Inflammatory macrophage treated with lipopolysaccharide for 4 hours (primary cell): ENCODE measurements around the gene CTNNA3.

ENCODE experiments used
- DNase-seq: peaks from one replicate; pipeline ENCODE4 v3.0.0-alpha.2; 2020

The CTNNA3 gene

GRCh38 chr10:66329147-66329546 is 1366.8 kb downstream of the CTNNA3 start:
- DNase-seq = no peak

- DNase-seq = no peak
Measured at GRCh38 chr10:66326876-66327275, 1369.1 kb downstream of the CTNNA3 start.

DNA sequence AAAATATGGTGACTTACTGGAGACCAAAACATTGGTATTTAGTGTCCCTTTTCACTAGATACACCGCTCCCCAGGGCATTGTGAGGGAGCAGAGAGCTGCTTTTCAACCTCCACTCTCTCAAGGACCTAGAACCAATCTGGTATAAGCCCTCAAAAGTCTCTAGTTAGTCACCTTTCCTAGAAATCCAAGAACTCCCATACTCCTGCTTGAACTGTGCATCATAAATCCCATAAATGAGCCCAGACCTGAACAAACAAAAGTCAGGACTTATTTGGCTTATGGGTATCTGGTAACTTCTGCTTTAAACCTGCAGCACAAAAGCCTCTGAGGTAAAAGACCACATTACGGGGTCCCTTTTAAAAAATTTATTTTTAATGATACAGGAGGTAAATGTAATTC is 1373.2 kb downstream of the CTNNA3 start:
- DNase-seq = no peak

DNA sequence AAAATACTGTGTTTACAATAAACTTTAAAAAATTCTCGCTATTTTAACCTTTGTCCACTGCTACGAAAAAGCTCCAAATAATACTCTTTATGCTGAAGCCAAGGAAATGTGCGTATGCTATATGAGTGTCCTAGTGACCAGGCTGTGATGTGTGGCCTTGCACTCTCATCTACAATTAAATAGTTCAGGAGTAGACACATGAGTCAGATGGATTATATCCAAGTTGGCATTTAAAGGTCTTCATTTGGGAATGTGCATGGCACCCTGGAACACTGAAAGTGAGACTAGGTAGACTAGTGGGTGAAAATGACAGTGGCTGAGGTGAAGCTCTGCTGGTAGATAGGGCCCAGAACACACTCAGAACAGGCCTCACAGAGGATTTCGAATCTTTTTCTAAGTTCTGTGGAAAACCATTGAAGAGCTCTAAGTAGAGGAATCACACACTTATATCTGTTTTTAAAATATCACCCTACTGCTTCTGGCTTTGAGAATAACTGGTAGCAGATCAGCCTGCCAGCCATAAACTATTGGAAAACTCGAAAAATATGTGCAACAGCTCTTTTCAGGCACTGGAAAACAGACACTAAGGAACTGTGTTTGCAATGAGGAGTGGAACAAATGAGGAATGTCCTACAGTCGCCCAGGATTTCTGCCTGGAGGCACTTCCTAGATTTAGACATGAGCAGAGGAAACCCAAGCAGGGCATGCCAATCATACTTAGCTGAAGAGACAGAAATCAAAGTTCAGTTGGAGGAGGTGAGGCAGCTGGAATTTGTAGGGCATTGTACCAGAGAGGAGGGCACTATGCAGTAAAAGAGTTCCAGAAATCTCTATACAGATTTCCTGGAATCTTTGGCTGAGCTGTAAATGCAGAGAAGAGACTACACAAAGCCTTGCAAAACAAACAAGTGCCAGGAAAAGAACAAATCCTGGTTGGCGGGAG is 1374.0 kb downstream of the CTNNA3 start:
- DNase-seq = no peak

GRCh38 chr10:66318761-66319160 is 1377.2 kb downstream of the CTNNA3 start:
- no peak for DNase-seq

GRCh38 chr10:66307826-66308225 is 1388.2 kb downstream of the CTNNA3 start:
- DNase-seq = no peak

DNA sequence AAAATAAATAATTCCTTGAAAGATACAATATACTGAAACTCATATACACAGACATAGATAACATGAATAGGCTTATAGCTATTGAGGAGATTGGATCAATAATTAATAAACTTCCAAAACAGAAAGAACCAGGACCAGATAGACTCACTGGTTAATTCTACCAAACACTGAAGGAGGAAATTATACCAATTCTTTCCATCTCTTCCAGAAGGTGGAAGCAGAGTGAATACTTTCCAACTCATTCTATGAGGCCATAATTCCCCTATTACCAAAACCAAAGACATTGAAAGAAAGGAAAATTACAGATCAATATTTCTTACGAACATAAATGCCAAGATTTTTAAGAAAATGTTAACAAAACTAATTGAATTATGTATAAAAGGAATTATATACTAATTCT is 1394.9 kb downstream of the CTNNA3 start:
- DNase-seq = no peak

DNA sequence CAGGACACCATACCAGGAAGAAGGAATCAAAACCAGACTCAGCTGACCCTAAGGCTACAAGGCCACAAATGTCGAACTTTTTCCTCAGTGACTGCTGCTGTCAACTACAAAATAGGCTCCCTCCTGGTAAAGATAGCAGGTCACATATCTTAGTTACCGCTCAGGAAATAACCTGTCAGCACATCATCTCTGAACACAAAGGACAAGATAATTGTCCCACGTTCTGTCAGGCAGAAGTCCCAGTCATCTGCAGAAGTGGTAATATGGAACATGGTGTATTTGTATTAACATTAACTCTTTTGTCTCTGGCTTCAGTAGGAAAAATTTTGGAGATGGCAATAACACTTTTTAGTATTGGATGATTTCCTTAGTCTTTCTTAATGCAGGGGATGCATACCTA is 1400.4 kb downstream of the CTNNA3 start:
- no peak for DNase-seq

DNA sequence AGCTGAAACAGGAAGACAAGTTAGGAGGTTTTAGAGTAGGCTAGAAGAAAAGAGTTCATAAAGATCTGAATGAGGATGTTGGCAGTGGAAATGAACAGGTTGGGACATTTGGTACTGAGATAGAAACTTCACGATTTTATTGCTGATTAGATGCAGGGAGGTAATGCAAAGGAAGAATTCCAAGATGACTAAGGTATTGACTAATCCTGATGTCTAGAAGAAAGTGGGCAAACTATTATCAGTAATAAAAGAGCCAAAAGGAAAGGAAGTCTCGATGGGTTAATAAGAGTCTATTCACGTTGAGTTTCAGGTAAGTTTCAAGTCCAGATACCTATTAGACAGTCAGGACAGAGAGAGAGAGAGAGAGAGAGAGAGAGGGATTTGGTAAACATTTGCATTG is 1401.5 kb downstream of the CTNNA3 start:
- DNase-seq = no peak

DNA sequence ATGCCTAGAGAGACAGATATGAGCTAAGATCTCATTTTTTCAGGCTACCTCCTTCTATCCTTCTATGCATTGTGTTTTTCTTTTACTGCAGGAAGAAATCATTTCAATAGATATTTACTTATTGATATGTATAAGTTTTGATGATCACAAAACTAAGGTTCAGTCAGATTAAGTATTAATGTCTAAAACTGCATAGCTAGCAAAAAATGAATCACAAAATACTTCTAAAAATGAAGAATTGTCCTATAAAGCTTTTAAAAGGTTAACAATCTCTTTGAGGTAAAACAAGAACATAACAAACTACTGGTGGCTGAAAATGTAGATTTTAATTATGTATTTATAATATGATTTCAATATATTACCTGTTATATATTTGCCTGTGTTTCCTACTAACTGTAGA is 1403.1 kb downstream of the CTNNA3 start:
- no peak for DNase-seq

DNA sequence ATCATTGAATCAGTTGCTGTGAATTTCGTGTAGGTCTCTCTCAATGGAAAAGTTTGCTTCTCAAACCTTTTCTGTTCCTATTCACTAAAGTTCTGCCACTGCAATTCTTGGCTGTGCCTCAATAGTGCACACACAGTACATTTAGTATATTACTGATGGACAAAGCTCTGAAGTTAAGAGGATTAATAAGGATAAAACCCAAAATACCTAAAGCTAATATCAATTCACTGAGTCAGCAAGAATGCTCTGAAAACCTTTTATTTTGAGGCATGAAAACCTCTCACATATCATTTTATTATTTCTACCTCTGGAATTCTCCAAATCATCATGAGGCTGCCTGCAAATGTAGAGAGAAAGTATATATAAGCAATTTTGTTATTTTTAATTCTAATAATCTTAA is 1403.5 kb downstream of the CTNNA3 start:
- no peak for DNase-seq

DNA sequence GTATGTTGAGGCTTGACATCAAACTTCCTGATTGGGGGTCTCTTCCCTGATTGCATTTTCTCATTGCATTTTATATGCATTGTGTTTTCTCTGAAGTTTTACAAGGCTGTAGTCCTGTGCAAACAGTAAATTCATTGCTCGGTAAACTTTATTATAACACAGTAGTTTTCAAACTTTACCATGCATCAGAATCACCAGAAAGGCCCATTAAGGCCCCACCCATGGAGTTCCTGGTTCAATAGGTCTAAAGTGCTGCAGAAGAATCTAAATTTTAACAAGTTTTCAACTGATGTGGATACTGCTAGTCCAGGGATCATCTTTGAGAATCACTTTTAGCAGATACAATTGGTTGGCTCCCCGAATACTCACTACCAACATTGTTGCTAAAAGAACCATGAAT is 1404.9 kb downstream of the CTNNA3 start:
- no peak for DNase-seq

DNA sequence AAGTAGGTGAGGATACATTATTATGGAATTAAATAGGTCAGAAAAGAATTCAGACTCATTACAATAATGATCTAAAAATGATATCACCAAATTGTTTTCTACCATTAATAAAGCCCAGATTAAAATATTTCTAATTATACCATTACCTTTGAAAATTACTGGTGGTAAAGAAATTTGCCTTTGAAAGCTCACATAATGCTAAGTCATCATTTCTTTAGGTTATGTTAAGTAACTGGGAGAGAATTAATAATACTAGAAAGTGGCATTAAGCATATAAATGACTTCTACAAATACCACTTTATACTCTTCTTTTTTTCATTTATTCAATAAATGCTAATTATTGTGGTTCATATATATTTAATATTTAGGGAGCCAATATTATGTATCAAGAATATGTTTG is 1411.4 kb downstream of the CTNNA3 start:
- no peak for DNase-seq

GRCh38 chr10:66283874-66284464 is 1412.0 kb downstream of the CTNNA3 start:
- DNase-seq = no peak

DNA sequence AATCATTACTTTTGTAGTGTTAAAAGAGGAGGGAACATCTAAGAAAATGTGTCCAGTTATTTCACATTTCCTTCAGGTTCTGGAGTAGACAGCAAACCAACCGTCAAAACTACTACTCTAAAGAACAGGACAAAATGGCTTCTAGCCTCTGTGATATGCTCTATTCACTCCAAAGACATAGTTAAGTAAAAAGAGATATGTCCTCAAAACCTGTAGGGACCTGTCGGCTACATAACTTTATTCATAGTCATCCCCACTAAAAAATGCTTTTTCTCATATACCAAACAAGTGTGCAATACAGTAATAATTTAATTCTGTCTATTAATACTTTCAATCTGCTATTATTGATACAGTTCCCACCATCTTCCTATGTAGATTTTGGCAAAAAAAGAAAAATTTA is 1412.9 kb downstream of the CTNNA3 start:
- no peak for DNase-seq

GRCh38 chr10:66281327-66281726 is 1414.7 kb downstream of the CTNNA3 start:
- DNase-seq = no peak

GRCh38 chr10:66277481-66277880 is 1418.5 kb downstream of the CTNNA3 start:
- DNase-seq = no peak

DNA sequence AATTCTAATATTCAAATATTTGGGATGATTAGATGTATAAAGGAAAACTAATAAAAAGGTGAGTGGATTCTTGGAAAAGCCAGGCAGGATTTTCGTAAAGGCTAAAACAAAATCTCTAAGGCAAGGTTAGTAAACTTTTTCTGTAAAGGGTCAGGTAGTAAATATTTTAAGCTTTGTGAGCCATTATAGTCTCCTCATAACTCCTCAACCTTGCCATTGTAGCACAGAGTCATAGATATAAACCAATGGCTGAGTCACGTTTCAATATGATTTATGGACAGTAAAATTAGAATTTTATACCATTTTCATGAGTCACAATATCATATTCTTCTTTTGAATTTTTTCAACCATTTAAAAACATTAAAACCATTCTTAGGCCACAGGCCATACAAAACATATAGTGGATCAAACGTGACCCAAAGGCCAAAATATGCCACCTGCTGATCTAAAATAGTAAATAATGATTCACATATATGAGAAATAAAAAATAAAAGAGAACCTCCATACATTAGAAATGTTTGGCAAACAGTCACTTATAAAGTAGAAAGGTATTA is 1422.0 kb downstream of the CTNNA3 start:
- no peak for DNase-seq

GRCh38 chr10:66265398-66265797 is 1430.6 kb downstream of the CTNNA3 start:
- DNase-seq = no peak

- no peak for DNase-seq
Measured at GRCh38 chr10:66259836-66260235, 1436.2 kb downstream of the CTNNA3 start.

- DNase-seq = no peak
Measured at GRCh38 chr10:66258693-66259092, 1437.3 kb downstream of the CTNNA3 start.

- no peak for DNase-seq
Measured at GRCh38 chr10:66257801-66258200, 1438.2 kb downstream of the CTNNA3 start.

DNA sequence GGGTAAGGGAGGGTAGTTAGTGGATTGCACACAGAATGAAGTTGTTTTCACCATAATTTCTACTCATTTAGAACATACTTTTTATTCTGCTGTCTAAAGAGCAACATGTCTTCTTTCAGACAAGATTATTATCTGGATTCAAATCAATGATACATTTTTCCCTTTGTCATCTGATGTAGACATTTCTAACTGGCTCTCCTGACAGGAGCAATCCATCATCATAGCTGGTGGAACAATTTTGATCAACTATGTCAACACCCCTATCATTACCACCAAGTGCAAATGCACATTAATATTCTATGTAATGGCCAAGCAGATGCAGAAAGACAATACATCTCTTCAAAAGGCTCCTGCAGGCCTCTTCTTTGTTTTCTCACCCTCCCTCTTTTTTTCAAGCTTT is 1443.0 kb downstream of the CTNNA3 start:
- no peak for DNase-seq

DNA sequence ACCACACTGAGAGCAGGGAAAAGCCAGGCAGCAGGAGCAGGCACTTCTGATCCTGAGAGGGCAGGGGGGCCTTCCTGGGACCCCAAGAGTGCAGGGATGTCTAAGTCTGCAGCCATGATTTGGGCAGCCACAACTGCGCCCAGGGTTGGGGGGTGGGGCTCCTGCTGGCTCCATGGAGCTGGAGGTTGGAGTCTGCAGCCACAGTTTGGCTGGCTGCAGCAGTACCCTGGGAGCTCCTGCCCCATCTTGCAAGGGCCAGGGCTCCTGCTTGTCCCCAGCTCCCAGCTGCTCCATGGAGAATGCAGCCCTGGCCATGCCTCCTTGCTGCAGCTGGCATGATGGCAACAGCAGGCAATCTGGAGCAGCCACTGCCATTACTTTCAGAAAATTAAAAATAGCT is 1449.8 kb downstream of the CTNNA3 start:
- no peak for DNase-seq
